WI38 (cell line): ENCODE measurements around the gene POGLUT2.

Experiments
- H3K4me3 ChIP-seq: 2 replicates; pipeline ENCODE4 v1.5.1; 2011; ENCODE audit warnings: low read depth, mild to moderate bottlenecking, control low read depth, low read length
- CTCF ChIP-seq: IDR thresholded peaks from 2 replicates; pipeline ENCODE4 v1.5.1; 2012; ENCODE audit warnings: low read depth, mild to moderate bottlenecking, control low read depth, low read length

Gene POGLUT2

GRCh38 chr13:102773441-102774213 is 25.1 kb downstream of the POGLUT2 start, which contains the start of gene TEX30:
TEX30 (minus strand) TSS chr13:102773786; CDS start chr13:102770026, 3,760 bp downstream.
- TF ChIP-seq CTCF: no peak
- H3K4me3 ChIP-seq: peak within 1 kb of the TSS; percentile 84

GRCh38 chr13:102772042-102772425 is 26.7 kb downstream of the POGLUT2 start:
- no peak overlapping the region for H3K4me3 ChIP-seq
- TF ChIP-seq CTCF: no peak

- H3K4me3 ChIP-seq: no peak overlapping the region
- TF ChIP-seq CTCF: no peak
Measured at GRCh38 chr13:102771298-102772041, 27.3 kb downstream of the POGLUT2 start.

- H3K4me3 ChIP-seq: no peak overlapping the region
- no peak for TF ChIP-seq CTCF
Measured at GRCh38 chr13:102770435-102770834, 28.3 kb downstream of the POGLUT2 start.

- no peak for TF ChIP-seq CTCF
- no peak overlapping the region for H3K4me3 ChIP-seq
Measured at GRCh38 chr13:102769679-102770078, 29.1 kb downstream of the POGLUT2 start.

GRCh38 chr13:102768909-102769308 is 29.9 kb downstream of the POGLUT2 start:
- no peak for TF ChIP-seq CTCF
- H3K4me3 ChIP-seq: no peak overlapping the region

- TF ChIP-seq CTCF: no peak
- H3K4me3 ChIP-seq: no peak overlapping the region
Measured at GRCh38 chr13:102763741-102764140, 35.0 kb downstream of the POGLUT2 start.
